ENCODE measurements around the gene CAPRIN1.

DNA sequence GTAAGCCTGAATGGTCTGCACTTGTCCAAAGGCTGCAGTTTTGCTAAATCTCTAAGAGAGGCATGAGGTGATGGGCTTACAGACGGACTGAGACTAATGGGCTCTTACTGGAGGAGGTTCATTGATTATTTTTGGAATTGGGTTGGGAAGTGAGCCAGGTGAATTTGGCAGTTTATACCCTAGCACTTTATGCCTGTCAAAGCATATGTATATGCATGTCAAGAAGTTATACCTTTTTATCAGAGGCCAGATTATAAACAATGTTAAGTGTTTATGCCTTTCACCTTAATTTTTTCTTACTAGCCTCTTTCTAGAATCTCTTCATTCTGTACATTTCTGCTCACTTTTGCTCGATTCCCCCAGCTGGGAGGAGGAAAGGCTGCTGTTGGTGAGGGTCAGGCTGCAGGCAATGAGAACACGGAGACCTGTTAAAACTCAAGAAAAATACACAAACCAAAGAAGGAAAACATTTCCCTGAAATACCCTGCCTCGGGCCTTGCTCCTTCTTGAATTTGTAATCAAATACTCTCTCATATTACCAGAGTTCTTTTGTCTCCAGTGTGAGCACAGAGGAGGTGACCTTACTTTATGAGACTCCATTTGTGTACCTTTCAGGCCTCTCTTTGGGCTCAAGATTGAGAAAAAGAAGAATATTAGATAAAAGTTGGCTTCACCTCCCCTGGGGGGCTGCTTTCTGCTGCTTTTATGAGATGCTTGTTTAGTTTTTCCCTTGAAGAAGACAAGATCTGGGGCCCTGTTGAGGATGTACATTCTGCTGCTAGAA lies 73.5 kb downstream of the CAPRIN1 start:
- TF ChIP-seq, protein P1, sequence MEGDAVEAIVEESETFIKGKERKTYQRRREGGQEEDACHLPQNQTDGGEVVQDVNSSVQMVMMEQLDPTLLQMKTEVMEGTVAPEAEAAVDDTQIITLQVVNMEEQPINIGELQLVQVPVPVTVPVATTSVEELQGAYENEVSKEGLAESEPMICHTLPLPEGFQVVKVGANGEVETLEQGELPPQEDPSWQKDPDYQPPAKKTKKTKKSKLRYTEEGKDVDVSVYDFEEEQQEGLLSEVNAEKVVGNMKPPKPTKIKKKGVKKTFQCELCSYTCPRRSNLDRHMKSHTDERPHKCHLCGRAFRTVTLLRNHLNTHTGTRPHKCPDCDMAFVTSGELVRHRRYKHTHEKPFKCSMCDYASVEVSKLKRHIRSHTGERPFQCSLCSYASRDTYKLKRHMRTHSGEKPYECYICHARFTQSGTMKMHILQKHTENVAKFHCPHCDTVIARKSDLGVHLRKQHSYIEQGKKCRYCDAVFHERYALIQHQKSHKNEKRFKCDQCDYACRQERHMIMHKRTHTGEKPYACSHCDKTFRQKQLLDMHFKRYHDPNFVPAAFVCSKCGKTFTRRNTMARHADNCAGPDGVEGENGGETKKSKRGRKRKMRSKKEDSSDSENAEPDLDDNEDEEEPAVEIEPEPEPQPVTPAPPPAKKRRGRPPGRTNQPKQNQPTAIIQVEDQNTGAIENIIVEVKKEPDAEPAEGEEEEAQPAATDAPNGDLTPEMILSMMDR (IDR thresholded peaks at IDR 0.05; ENCODE audit: insufficient read depth, low read length, poor library complexity, severe bottlenecking), result no peak
- TF ChIP-seq EZH2phosphoT487 (conservative IDR thresholded peaks at IDR 0.05; ENCODE audit: low read length), result no peak
